ENCODE measurements around the gene SERHL2.

SERHL2 gene

GRCh38 chr22:42585096-42585495 lies 31.3 kb downstream of the SERHL2 start:
- Histone ChIP-seq H3K36me3 (ENCODE audit: low read length) (peaks cover 8% of the 10 kb centered on the region; the same call in 1 of the 2 replicates), H3K9me3 (ENCODE audit: insufficient read depth, low read length) (no peaks in the 10 kb centered on the region), H2AFZ (ENCODE audit: low read depth, low read length, severe bottlenecking) (no peak overlapping the region), H3K79me2 (ENCODE audit: insufficient read depth, low read length) (peaks cover 10% of the 10 kb centered on the region), H3F3A (ENCODE audit: insufficient read depth) (peaks cover 14% of the 10 kb centered on the region; the same call in 1 of the 2 replicates), H3K4me2 (ENCODE audit: low read depth, low read length, poor library complexity, severe bottlenecking) (no peak overlapping the region), H3K4me3 (ENCODE audit: insufficient read depth, low read length, poor library complexity, severe bottlenecking) (no peak overlapping the region), H3K9me2 (replicated peaks; ENCODE audit: insufficient read depth, low read length) (no peaks in the 10 kb centered on the region), H3K27ac (ENCODE audit: low read depth, low read length) (no peak overlapping the region), H3K27me3 (ENCODE audit: low read length) (no peaks in the 10 kb centered on the region), H3K9ac (ENCODE audit: low read length) (no peak overlapping the region), H4K20me1 (ENCODE audit: low read depth, low read length) (no peaks in the 10 kb centered on the region)
- TF ChIP-seq CTCF (IDR thresholded peaks at IDR 0.05; ENCODE audit: insufficient read depth, low read length, poor library complexity, severe bottlenecking) (no peak), EZH2phosphoT487 (conservative IDR thresholded peaks at IDR 0.05; ENCODE audit: low read length) (no peak)

GRCh38 chr22:42586381-42586780 lies 32.6 kb downstream of the SERHL2 start:
- Histone ChIP-seq H3K27me3 (ENCODE audit: low read length) (no peaks in the 10 kb centered on the region), H3K27ac (ENCODE audit: low read depth, low read length) (no peak overlapping the region), H3K79me2 (ENCODE audit: insufficient read depth, low read length) (peaks cover 4% of the 10 kb centered on the region; the same call in 1 of the 2 replicates), H3K9ac (ENCODE audit: low read length) (no peak overlapping the region), H2AFZ (ENCODE audit: low read depth, low read length, severe bottlenecking) (no peak overlapping the region), H3K9me2 (replicated peaks; ENCODE audit: insufficient read depth, low read length) (no peaks in the 10 kb centered on the region), H4K20me1 (ENCODE audit: low read depth, low read length) (no peaks in the 10 kb centered on the region), H3K9me3 (ENCODE audit: insufficient read depth, low read length) (no peaks in the 10 kb centered on the region), H3K4me3 (ENCODE audit: insufficient read depth, low read length, poor library complexity, severe bottlenecking) (no peak overlapping the region), H3K36me3 (ENCODE audit: low read length) (peaks cover 12% of the 10 kb centered on the region), H3K4me2 (ENCODE audit: low read depth, low read length, poor library complexity, severe bottlenecking) (no peak overlapping the region), H3F3A (ENCODE audit: insufficient read depth) (peaks cover 17% of the 10 kb centered on the region; the same call in 1 of the 2 replicates)
- no peak for TF ChIP-seq EZH2phosphoT487 (conservative IDR thresholded peaks at IDR 0.05; ENCODE audit: low read length)
- TF ChIP-seq CTCF (IDR thresholded peaks at IDR 0.05; ENCODE audit: insufficient read depth, low read length, poor library complexity, severe bottlenecking), result no peak

- Histone ChIP-seq H3K36me3 (ENCODE audit: low read length) (peaks cover 14% of the 10 kb centered on the region), H3K9me3 (ENCODE audit: insufficient read depth, low read length) (no peaks in the 10 kb centered on the region), H3F3A (ENCODE audit: insufficient read depth) (peaks cover 18% of the 10 kb centered on the region; the same call in 1 of the 2 replicates), H4K20me1 (ENCODE audit: low read depth, low read length) (no peaks in the 10 kb centered on the region), H2AFZ (ENCODE audit: low read depth, low read length, severe bottlenecking) (no peak overlapping the region), H3K9me2 (replicated peaks; ENCODE audit: insufficient read depth, low read length) (no peaks in the 10 kb centered on the region), H3K27ac (ENCODE audit: low read depth, low read length) (no peak overlapping the region), H3K4me3 (ENCODE audit: insufficient read depth, low read length, poor library complexity, severe bottlenecking) (no peak overlapping the region), H3K4me2 (ENCODE audit: low read depth, low read length, poor library complexity, severe bottlenecking) (no peak overlapping the region), H3K27me3 (ENCODE audit: low read length) (no peaks in the 10 kb centered on the region), H3K79me2 (ENCODE audit: insufficient read depth, low read length) (no peaks in the 10 kb centered on the region), H3K9ac (ENCODE audit: low read length) (no peak overlapping the region)
- no peak for TF ChIP-seq CTCF (IDR thresholded peaks at IDR 0.05; ENCODE audit: insufficient read depth, low read length, poor library complexity, severe bottlenecking)
Measured at GRCh38 chr22:42587588-42588175, 33.9 kb downstream of the SERHL2 start.

Measured in SU-DHL-6 (cell line).